HG03442 (cell line): Measurements from ENCODE around the gene FEN1.

Source experiments
- ATAC-seq: cut with Tn5 transposase; IDR thresholded peaks from one replicate; pipeline ENCODE4 v1.9.1; 2021; ENCODE audit warnings: mild to moderate bottlenecking, moderate library complexity; ENCODE audit not compliant: unreplicated experiment

The FEN1 gene

DNA sequence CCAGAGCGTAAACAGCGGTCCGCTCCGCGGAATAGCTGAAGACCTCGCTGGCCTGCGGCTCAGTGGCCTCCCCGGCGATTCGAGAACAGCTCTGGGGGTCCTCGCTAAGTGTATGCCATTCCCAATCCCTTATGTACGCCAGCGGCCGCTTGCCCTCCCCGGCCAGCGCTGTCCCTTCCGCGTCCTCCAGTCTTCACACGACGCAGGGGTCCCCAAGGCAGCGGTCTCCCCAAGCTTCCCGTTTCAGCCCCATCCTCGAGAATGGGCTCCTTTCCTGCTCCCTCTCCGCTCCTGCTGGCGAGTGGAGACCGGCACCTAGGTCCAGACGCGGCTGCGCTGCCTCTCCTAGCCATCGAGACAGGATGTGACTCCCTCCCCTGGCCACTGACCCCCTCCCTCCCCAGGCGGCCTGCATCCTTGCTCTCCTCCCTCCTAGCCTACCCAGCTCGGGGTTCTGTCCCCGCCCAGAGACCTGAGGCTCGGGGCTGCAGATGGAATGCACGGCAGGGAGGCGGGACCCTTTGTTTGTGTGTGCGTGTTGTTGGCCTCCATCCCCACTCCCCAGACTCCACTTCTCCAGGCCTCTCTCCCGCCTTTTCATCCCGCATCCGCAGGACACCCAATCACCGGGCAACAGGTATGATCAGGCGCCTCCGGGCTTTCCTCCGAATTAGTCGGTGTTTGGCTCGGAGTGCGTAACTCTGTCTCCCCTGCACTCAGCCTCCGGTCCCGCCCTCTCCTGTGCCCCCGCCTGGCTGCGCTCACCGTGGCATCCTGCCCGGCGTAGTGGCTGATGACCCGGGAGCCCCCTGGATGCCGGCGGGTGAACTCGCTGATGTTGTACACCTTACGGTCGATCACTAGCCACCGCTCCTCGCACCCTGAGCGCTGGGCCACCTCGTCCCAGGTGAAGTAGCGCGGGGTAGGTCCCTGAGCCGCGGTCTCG is 23.4 kb downstream of the FEN1 start:
- ATAC-seq: peak; percentile 19

DNA sequence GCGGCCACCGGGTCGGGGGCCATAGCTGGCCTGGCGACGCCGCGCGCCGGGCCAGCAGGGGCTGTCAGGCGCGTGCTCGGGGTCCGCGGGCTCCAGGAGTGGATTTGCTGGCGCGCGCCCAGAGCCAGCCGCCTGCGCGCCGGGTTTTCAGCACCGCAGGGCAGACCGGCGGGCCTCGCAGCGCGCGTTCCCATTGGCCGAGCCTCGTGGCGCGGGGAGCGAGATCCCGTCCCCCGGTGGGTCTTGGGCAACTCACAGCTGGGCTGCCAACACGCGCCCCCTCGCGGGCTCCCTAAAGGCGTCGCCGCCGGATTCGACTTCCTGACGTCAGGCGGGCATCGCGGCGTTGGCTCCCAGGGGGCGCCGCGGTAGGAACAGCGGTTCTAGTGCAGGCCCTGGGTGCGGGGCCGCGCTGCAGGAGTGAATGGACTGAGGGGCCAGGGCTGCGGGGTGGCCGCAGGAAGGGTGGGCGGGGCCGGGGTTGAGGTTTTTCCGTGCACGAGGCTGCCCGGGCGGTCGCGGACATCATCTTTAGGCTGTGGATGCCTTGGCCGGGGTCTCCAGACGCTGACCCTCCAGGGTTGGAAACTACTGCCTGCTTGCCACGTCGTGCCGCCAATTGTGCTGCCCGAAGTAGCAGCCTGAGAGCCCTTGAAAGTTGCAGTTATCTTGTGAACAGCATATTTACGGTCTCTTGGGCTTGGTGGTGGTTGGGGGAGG is 24.2 kb downstream of the FEN1 start, which contains the start of gene FADS1:
Gene FADS1 (minus strand): TSS at position 268 of the 720 bp plus-strand sequence. CDS start 74 bp downstream, at position 194.
- peak; percentile 54 for ATAC-seq

DNA sequence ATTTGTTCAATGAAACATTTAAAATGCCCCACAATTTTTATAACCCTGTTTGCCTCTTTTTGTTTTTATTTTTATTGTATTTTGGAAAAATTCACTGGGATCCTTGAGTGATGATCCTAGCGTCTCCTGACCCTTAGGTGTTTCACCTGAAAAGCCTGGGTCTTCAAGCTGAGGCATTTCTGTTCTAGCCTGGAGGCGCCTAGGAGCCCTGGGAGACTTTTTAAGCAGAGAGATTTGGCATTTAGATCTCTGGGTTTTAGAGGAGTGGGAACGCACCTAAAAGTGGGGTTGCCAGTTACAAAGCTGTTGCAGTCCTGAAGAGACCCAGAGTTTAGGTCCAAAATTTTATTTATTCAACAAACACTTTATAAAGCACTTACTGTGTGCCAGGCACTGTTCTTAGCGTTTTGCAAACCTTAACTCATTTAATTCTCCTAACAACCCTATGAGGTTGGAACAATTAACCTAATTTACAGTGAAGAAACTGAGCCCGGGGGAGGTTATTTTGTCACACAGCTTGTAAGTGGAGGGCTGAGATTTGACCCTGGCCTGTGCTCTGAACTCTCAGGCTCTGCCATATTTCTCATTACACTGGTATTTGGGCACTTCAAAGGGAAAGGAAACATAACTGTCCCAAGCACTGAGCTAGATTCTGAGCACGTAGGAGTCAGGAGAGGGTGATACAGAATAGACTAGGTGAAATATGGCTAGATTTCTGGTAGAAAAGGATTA is 24.9 kb downstream of the FEN1 start:
- ATAC-seq: no peak

DNA sequence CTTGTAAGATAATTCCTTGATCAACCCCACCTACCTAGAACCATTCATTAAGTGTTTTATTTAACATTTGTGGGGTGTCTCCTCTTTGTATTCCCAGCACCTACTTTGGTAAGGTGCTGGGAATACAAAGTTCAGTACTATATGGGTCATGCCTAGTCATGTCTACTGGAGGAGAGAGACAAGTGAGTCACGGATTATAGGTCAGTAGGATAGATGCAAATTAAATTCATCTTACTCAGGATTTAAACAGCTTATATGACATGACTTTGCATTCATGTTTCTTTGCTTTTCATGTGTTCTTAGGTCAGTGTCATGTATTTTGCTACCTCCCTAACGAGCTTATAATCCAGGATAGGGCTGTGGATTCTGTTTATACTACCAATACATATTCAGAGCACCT is 27.5 kb downstream of the FEN1 start:
- ATAC-seq: no peak

DNA sequence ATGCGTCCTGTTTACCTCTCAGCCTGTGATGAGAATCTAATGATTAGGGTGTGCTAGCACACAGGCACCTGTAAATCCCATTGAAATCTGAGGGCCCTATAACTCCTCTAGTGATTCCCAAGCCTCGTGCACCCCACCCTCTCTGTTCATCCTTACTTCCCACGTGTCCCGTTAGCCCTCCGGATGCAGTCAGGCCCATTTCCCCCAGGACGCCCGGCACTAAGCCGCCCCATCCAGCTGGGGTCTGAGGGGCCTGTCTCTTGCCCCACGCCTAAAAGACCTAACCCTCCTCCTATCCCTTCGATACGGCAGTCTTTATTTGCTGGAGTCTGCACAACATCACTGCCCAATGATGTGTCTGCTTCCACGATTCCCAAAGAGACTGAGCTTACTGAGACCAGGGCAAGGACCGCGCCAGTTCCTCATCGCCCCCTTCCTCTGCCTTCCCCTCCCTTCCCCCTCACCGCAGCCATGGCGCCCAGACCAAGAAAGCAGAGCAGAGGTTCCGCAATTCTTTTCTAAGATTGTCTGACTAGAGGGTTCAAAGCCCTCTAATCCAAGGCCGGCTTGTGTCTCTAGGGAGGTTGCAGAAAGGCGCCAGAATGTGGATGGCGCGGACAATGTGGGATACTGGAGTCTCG is 34.3 kb downstream of the FEN1 start:
- ATAC-seq: no peak

DNA sequence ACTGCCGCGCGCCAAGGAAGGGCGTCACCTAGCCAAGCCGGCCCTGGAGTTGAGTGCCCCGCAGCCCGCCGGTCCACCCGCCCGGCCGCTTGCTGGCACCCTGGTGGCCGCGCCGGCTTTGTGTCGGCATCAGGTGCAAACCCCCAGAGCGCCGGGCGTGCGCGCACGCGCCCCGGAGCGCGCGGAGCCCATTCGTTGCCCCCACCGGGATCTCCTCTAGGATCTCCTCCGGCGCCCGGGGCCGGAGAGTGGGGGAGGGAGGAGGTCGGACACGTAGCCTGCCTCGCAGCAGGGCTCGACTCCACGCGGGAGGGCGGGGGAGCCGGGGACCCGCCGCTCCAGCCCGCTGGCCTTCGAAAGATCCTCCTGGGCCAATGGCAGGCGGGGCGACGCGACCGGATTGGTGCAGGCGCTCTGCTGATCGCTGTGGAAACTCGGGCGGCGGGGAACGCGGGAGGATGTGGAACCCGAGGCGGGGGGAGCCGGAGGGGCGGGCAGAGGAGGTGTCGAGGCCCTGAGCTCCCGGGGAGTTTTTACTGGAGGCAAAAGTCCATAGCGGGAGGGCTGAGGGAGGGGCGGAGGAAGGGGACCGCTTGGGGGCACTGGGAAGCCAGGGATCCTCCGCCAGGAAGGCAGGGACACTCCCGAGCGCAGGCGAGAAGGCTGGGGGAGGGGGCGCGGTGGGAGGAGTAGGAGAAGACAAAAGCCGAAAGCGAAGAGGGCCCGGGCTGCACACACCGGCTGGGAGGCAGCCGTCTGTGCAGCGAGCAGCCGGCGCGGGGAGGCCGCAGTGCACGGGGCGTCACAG is 35.1 kb downstream of the FEN1 start, which contains the start of gene FADS2:
Gene FADS2 (plus strand): TSS at position 730 of the 808 bp plus-strand sequence. CDS start 91 bp downstream, outside the sequence.
- ATAC-seq: peak; percentile 79

DNA sequence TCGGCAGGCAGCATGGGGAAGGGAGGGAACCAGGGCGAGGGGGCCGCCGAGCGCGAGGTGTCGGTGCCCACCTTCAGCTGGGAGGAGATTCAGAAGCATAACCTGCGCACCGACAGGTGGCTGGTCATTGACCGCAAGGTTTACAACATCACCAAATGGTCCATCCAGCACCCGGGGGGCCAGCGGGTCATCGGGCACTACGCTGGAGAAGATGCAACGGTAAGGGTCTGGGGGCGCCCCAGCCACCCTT is 35.6 kb downstream of the FEN1 start:
- ATAC-seq: no peak

DNA sequence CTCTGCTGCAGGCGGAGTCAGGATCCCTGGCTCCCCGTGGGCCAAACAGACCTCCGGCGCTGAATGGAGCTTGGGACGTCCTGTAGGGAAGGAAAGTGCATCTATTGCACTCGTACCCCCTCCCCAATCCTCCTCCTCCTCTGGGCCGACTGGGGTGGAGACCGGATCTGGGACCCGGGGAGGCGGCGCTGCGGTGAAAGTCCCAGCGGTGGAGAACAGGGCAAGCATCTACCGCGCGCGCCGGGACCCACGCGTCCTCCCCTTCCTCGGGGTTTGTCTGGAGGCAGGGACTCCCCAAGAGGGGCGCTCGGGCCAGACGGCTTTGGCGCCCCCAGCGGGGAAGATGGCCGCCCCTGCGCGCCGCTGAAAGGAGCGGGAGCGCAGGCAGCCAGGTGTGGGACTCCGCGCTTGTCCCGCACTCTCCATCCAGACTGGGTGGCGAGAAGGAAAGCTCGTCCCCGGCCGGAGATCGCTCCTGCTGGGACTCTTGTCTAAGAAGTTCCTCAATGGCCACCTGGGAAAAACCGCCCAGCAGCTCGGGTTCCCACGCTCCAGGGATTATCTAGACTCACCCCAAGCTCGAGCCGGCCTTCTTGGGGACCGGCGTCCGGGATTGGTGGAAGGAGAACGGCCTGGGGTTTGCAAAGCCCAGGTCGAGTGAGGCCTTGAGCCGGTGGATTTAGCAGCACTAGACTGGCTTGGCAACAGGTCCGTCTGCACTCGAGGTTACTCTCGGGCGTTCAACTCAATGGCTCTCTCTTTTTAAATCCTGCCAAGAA is 36.1 kb downstream of the FEN1 start:
- no peak for ATAC-seq

DNA sequence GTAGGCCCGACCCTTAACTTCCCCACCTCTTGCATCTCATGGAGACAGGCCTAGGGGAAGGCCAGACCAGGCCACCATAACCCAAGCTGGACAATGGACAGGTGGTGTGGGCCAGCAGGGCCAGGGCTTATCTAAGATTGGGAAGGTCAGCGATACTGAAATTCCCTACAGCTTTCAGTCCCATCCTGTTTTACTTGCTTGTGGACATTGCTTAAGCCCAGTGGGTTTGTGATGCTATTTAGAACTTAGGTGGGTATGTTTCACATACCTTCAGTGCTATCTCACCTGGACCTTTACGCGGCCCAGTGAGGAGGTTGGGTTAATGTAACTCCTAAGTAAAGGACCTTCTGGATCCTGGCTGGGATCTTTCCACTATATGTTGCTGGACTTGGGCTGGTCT is 37.1 kb downstream of the FEN1 start:
- ATAC-seq: no peak

DNA sequence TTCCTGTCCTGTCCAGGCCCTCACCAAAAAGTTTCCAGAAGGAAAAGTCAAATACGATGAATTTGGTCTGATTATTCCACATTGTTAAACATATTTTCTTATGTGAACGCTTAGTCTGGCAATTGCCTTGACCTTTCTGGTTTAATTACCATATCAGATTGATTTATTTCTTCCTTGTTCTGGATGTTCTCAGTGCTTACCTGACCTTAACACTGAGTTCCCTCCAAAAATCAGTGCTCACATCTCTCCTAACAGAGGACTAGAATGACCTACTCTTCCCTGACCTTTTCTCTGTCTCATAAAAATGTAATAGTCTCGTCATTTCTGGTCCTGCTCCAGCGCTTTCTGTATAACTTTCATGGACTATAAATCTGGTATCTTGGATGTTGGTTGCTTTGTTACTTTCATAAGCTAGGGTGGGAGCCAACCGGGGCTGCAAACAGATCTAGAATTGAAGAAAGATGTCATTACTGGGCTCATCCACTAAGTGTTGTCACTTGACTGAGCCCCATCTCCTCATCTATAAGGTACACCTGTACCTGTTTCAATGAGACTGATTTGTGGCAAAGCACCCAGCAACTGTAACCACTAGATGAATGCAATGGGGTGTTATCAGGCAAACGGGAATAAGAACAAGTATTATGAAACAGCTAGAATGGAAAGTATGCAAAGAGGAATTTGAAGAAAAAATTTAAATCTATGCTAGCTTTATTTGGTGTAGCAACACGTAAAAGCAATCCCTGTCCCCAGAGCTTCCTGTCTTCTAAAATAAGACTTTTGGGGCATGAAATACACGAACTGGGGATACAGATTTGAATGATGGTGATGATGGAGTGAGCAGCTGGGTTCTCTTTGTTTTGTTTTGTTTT is 37.8 kb downstream of the FEN1 start:
- ATAC-seq: no peak

DNA sequence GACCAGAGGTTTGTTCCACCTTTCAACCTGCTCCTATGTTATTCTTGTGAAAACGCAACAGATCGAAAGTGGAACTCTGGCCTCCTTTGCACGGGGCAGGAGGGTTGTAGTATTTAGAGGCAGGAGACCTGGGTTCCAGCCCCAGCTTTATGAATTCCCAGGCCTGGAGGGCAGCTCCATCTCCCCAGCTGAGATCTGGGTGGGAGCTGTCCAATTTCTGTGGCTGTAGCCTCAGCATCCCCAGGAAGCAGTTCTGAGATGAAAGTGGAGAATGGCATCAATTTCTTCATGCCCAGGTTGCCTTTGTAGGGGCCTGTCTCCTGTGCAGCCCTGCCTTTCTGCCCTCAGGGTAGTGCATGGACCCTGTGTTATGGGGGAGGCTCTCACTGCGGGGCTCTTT is 39.5 kb downstream of the FEN1 start:
- no peak for ATAC-seq

DNA sequence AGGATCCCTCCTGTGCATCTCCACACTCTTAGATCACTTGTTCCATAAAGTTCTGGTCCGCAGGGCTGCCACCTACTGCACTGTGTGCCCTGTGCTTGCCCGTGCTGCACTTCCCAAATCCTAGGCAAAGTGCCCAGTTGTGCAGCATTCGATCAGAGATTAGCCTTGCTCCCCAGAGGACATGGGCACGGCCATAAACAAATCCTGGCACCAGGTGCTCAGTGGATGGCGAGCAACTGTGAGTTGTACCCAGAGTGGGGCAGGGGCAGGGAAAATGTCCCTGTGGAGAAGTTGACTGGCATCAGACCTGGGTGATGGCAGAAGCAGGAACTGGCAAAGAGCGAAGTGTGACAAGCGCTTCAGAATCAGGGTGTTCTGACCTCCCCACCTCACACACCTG is 40.0 kb downstream of the FEN1 start:
- no peak for ATAC-seq

DNA sequence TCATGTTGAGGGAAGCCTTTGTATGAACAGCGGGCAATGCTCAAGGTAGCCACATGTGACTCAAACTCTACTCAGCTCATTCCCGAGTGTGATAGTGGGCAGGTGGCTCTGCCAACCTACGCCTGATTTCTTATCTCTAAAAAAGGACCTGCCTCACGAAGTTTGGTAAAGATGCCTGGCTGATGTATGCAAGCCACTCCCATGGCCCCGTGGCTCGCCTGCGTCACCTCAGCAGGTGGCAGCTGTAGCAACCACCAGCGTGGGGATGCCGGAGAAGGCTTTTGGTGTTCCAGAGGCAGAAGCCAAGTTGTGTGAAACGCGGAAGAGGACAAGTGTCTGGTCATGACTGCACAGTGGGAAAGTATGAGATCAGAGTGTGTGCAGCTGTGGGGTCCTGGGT is 40.8 kb downstream of the FEN1 start:
- no peak for ATAC-seq

DNA sequence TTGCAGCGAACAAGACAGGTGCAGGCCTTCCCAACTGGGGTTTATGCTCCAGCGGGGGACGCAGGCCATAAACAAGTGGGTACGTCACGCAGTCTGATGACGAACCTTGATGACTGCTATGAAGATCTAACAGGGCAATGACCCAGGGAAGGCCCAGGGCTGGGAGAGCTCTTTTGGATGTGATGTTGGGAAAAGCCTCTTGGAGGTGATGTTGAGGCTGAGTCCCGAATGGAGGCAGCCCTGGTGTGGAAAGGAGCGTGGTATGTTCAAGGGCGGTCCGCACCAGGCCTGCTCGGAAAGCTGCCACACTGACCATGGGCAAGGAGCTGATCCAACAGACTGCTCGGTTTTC is 41.2 kb downstream of the FEN1 start:
- no peak for ATAC-seq

DNA sequence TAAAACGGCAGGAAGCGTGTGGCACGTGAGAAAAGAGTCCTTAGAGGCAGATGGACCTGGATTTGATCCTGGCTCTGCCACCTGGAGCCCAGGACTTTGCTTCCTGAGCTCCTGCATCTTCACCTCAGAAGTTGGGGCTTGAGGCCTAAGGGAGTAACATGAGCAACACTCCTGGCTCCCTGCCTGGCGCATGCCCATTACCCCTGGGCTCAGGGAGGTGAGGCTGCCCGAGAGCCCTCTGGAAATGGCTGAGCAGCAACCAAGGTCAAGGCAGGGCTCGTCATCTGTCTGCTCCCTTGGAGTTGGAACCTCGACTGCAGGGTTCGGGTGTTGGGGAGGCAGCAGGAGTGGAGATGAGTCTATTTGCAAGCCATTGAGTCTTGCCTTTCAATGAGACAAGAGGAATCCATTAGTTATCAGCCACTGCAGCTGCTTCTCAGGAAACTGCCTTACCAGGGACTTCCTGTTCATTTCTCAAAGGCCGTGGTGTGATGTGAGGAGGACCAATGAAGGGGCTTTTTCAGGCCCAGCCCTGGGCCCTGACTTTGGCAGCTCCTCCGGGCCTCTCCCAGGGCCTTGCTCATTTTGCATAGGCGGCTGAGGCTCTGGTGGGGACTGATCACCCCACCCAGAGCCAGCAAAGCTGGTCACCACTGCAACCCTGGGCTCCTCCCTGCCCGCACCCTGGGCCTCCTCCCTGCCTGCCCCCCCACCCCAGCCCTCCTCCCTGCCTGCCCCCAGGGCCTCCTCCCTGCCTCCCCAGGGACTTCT is 41.8 kb downstream of the FEN1 start:
- peak; percentile 91 for ATAC-seq

DNA sequence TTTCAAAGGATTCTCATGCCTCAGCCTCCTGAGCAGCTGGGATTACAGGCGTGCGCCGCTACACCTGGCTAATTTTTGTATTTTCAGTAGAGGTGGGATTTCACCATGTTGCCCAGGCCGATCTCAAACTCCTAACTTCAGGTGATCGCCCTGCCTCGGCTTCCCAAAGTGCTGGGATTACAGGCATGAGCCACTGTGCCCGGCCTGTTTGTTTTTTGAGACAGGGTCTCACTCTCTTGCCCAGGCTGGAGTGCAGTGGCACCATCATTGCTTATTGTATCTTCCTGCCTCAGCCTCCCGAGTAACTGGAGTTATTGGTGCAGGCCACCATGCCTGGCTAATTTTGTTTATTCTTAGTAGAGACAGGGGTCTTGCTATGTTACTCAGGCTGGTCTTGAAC is 43.5 kb downstream of the FEN1 start:
- no peak for ATAC-seq

DNA sequence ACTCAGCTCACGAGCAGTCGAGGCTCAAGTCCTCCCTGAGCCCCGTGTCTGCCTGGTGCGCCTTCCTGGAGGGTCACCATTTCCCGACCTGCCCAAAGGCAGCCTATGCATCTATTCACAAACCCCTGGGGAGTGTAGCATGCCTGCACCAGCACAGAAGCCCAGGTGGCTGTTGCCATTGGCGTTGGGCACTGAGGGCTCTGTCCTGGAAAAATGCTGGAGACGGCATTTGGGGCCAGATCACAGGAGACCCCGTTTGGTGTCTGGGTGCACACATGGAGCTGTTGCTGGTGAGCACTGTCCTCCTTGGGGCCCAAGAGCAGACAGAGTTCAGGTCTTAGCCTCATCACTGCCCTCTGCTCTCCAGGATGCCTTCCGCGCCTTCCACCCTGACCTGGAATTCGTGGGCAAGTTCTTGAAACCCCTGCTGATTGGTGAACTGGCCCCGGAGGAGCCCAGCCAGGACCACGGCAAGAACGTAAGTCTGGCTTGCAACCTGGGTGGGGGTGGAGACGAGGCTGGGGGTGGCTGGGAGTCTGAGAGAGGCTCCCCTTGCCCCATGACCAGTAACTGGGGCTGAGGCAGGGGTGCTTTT is 44.8 kb downstream of the FEN1 start:
- ATAC-seq: no peak
